ENCODE data around the gene NGFR.

The NGFR gene

GRCh38 chr17:49508061-49508865, 13.2 kb downstream of the NGFR start:
- H3K4me3 Mint-ChIP-seq: no peak overlapping the region
- no peaks in the 10 kb centered on the region for H3K36me3 Mint-ChIP-seq (ENCODE audit: low read depth)
- H3K4me1 Mint-ChIP-seq: peaks cover 68% of the 10 kb centered on the region
- peaks cover 8% of the 10 kb centered on the region for H3K27me3 Mint-ChIP-seq (ENCODE audit: low read depth, poor library complexity)
- no peaks in the 10 kb centered on the region for H3K9me3 Mint-ChIP-seq
- TF ChIP-seq CTCF (IDR thresholded peaks at IDR 0.05): no peak
- no peak overlapping the region for H3K27ac Mint-ChIP-seq
- no peak for DNase-seq

- no peaks in the 10 kb centered on the region for H3K36me3 Mint-ChIP-seq (ENCODE audit: low read depth)
Observed at GRCh38 chr17:49508866-49509587, 13.9 kb downstream of the NGFR start.

GRCh38 chr17:49509588-49509917, 14.5 kb downstream of the NGFR start:
- no peak overlapping the region for H3K27ac Mint-ChIP-seq
- H3K27me3 Mint-ChIP-seq (ENCODE audit: low read depth, poor library complexity): peaks cover 3% of the 10 kb centered on the region
- DNase-seq: no peak
- no peaks in the 10 kb centered on the region for H3K9me3 Mint-ChIP-seq
- peaks cover 64% of the 10 kb centered on the region for H3K4me1 Mint-ChIP-seq
- no peaks in the 10 kb centered on the region for H3K36me3 Mint-ChIP-seq (ENCODE audit: low read depth)
- TF ChIP-seq CTCF (IDR thresholded peaks at IDR 0.05): no peak
- H3K4me3 Mint-ChIP-seq: no peak overlapping the region

More at GRCh38 chr17:49508866-49509587, 13.9 kb downstream of the NGFR start:
- peaks cover 64% of the 10 kb centered on the region for H3K4me1 Mint-ChIP-seq
- H3K27me3 Mint-ChIP-seq (ENCODE audit: low read depth, poor library complexity): peaks cover 7% of the 10 kb centered on the region
- TF ChIP-seq CTCF (IDR thresholded peaks at IDR 0.05): no peak
- DNase-seq: no peak
- no peak overlapping the region for H3K4me3 Mint-ChIP-seq
- H3K9me3 Mint-ChIP-seq: no peaks in the 10 kb centered on the region
- no peak overlapping the region for H3K27ac Mint-ChIP-seq

GRCh38 chr17:49510059-49510719, 15.1 kb downstream of the NGFR start:
- no peak overlapping the region for H3K27ac Mint-ChIP-seq
- no peak overlapping the region for H3K4me3 Mint-ChIP-seq
- H3K4me1 Mint-ChIP-seq: peaks cover 64% of the 10 kb centered on the region
- no peak for DNase-seq
- H3K27me3 Mint-ChIP-seq (ENCODE audit: low read depth, poor library complexity): peaks cover 3% of the 10 kb centered on the region
- TF ChIP-seq CTCF (IDR thresholded peaks at IDR 0.05): no peak
- no peaks in the 10 kb centered on the region for H3K36me3 Mint-ChIP-seq (ENCODE audit: low read depth)
- no peaks in the 10 kb centered on the region for H3K9me3 Mint-ChIP-seq

- Mint-ChIP-seq H3K27ac (no peak overlapping the region), H3K4me1 (peaks cover 64% of the 10 kb centered on the region), H3K4me3 (no peak overlapping the region), H3K9me3 (no peaks in the 10 kb centered on the region), H3K36me3 (ENCODE audit: low read depth) (no peaks in the 10 kb centered on the region), H3K27me3 (ENCODE audit: low read depth, poor library complexity) (peaks cover 3% of the 10 kb centered on the region)
- TF ChIP-seq CTCF (IDR thresholded peaks at IDR 0.05): no peak
- no peak for DNase-seq
Observed at GRCh38 chr17:49510720-49511110, 15.6 kb downstream of the NGFR start.

All from nephron progenitor cell (in vitro differentiated cells).